ENCODE measurements around the gene DUS3L. TPM values are rescaled to one million over a fixed set of nuclear protein-coding genes. Genes with fewer than 3 reads are reported as not detected.

The DUS3L gene
- total and polyA plus RNA-seq, 2 of the 8 experiments (the other 6 are each of a cell fraction or from before 2014, with no cell fraction given): 37.6 to 39.1 TPM

DNA sequence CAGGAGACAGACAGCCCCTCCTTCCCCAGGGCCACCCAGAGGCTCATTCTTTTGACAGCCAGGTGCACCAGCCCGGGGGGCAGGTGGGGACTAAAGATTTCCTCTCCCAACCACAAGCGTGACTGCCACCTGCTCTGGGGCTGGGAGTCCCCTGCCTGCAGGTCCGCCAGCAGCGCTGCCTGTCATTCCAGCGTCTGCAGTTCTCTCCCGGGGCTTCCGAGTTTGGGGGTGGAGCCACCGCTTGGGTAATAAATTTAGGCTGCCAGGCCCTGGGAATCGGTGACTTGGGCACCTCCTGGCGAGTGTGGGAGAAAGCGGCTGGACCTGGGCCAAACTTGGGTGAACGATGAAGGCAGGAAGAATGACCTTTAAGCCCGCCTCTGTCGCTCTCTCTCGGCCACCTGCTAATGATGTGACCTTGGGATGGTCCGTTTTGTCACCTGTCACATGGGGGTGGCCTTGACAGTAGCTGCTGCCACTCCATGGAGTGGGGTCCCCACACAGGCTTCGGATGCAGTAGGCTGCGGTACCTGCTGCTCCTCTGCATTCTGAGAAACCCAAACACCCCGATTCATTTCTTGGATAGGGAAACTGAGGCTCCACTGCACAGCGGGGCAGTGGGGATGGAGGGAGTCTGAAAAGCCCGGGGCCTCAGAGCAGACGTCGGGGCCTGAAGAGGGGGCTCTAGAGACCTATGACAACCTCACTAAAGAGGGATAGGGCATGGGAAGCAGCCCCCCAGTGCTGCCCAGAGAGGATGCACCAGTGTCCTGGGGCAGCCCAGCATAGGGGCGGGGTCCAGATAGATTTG, 35.8 kb upstream of the DUS3L start:
- peak overlapping the region in 2 of 4 experiments; percentile 72 to 74; a peak in 2 of 8 replicates for H3K4me3 ChIP-seq (ENCODE audit: extremely low read depth in 1 of 4, insufficient read depth in 2 of 4, low read depth in 3 of 4, low read length in 4 of 4)
- H4K91ac ChIP-seq (replicated peaks; ENCODE audit: insufficient read length, low read length): no peak overlapping the region
- H3K9ac ChIP-seq (replicated peaks in 1 of 4; ENCODE audit: extremely low read depth in 1 of 4, low read depth in 3 of 4, low read length in 3 of 4): no peak overlapping the region
- H3K4me1 ChIP-seq (replicated peaks in 1 of 4; ENCODE audit: control insufficient read depth in 3 of 4, insufficient read depth in 4 of 4, low read length in 3 of 4): peaks cover 0 to 8% (median 6%) of the 10 kb centered on the region in 4 experiments; a peak in 6 of 7 replicates
- no peak overlapping the region for H3K27ac ChIP-seq (ENCODE audit: low read depth, low read length)
- no peak overlapping the region for H3K23ac ChIP-seq (ENCODE audit: insufficient read length)
- POLR2A ChIA-PET (ENCODE audit: partially characterized antibody): interaction anchor here (1.2 to 5.9 kb wide), 10 partner anchors 16 to 135 kb away, joined by 4 to 43 read pairs (median 9); partner anchors contain the start of genes DUS3L, NDUFA11, NRTN and VMAC
- peaks cover 0 to 2% of the 10 kb centered on the region in 2 experiments for H4K20me1 ChIP-seq (replicated peaks in 1 of 2; ENCODE audit: control insufficient read depth in 1 of 2, insufficient read depth in 2 of 2, low read length in 2 of 2)
- H4K5ac ChIP-seq (ENCODE audit: insufficient read length, low read depth, low read length): no peak overlapping the region
- H3K4ac ChIP-seq (replicated peaks; ENCODE audit: insufficient read length, low read depth, low read length): no peak overlapping the region
- no peak overlapping the region for H2AFZ ChIP-seq (ENCODE audit: low read length)
- DNase-seq (ENCODE audit: low read depth in 1 of 2, low spot score in 2 of 2) (peak in 1 of 2 experiments; percentile 74), FAIRE-seq (no peak)
- H3K56ac ChIP-seq (replicated peaks; ENCODE audit: insufficient read length, low read depth, low read length): no peak overlapping the region
- CTCF ChIA-PET (ENCODE audit: partially characterized antibody): interaction anchor here (0.8 to 7.8 kb wide), 8 partner anchors 12 to 195 kb away, joined by 3 to 58 read pairs (median 6); partner anchors contain the start of genes NDUFA11, NRTN and VMAC
- H2BK15ac ChIP-seq (ENCODE audit: low read length): peak overlapping the region; percentile 97; the same call in 1 of the 2 replicates
- H2BK120ac ChIP-seq (replicated peaks; ENCODE audit: low read depth, low read length): no peak overlapping the region
- H3K79me2 ChIP-seq (ENCODE audit: control insufficient read depth in 1 of 2, insufficient read depth in 2 of 2, low read length in 2 of 2): no peaks in the 10 kb centered on the region
- no peaks in the 10 kb centered on the region for H3K79me1 ChIP-seq (ENCODE audit: low read depth, low read length)
- no peak overlapping the region for H2BK5ac ChIP-seq (ENCODE audit: low read depth, low read length)
- 0 out of 2 replicates have a peak overlapping the region, but pooled peaks have one; percentile 55 for H2BK12ac ChIP-seq (ENCODE audit: low read depth, low read length)
- H3K23me2 ChIP-seq (ENCODE audit: low read depth, low read length): peaks cover 12% of the 10 kb centered on the region; the same call in 1 of the 2 replicates
- no peaks in the 10 kb centered on the region for H3K36me3 ChIP-seq (ENCODE audit: control insufficient read depth in 2 of 4, insufficient read depth in 4 of 4, low read length in 3 of 4)
- no peak overlapping the region for H3K14ac ChIP-seq (ENCODE audit: insufficient read length)
- H3K27me3 ChIP-seq (replicated peaks in 1 of 4; ENCODE audit: control insufficient read depth in 3 of 4, extremely low read depth in 1 of 4, insufficient read depth in 3 of 4, low read length in 3 of 4): no peaks in the 10 kb centered on the region; a peak in 1 of 7 replicates
- TF ChIP-seq PHF8 (conservative IDR thresholded peaks at IDR 0.05; ENCODE audit: low read depth, low read length) (no peak), RAD21 (IDR thresholded peaks at IDR 0.05 in 1 of 2, conservative IDR thresholded peaks at IDR 0.05 in 1 of 2; ENCODE audit: low read depth in 2 of 2, low read length in 2 of 2) (peak in 1 of 2 experiments; percentile 36; a peak in 1 of 4 replicates)
- TF ChIP-seq, protein P1, sequence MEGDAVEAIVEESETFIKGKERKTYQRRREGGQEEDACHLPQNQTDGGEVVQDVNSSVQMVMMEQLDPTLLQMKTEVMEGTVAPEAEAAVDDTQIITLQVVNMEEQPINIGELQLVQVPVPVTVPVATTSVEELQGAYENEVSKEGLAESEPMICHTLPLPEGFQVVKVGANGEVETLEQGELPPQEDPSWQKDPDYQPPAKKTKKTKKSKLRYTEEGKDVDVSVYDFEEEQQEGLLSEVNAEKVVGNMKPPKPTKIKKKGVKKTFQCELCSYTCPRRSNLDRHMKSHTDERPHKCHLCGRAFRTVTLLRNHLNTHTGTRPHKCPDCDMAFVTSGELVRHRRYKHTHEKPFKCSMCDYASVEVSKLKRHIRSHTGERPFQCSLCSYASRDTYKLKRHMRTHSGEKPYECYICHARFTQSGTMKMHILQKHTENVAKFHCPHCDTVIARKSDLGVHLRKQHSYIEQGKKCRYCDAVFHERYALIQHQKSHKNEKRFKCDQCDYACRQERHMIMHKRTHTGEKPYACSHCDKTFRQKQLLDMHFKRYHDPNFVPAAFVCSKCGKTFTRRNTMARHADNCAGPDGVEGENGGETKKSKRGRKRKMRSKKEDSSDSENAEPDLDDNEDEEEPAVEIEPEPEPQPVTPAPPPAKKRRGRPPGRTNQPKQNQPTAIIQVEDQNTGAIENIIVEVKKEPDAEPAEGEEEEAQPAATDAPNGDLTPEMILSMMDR (IDR thresholded peaks at IDR 0.05; ENCODE audit: control extremely low read depth in 1 of 3, insufficient read depth in 1 of 3, low read depth in 1 of 3, low read length in 3 of 3): peak; percentile 11 to 39 (median 19)
- 48% methylated on average over 24 of the region's 24 CpGs; no CpG with 5 or more reads in 1 of the 2 experiments for WGBS, 2 experiments (ENCODE audit: extremely low coverage in 1 of 2, insufficient coverage in 1 of 2, insufficient read length in 1 of 2, insufficient replicate concordance in 2 of 2, low coverage in 1 of 2, low lambda C conversion rate in 2 of 2, missing lambda C conversion rate in 1 of 2)
- H4K8ac ChIP-seq (ENCODE audit: extremely low read depth, insufficient read depth, low read length): no peak overlapping the region
- no peak overlapping the region for H3K18ac ChIP-seq (ENCODE audit: extremely low read depth, low read length)
- no peaks in the 10 kb centered on the region for H3K9me3 ChIP-seq (ENCODE audit: insufficient read depth in 2 of 2, low read depth in 1 of 2, low read length in 1 of 2)
- no peak overlapping the region for H2AK5ac ChIP-seq (ENCODE audit: low read depth, low read length)
- peak overlapping the region; percentile 67 to 99; a peak in 3 of 4 replicates for H3K4me2 ChIP-seq (ENCODE audit: insufficient read depth in 1 of 2, low read depth in 2 of 2, low read length in 2 of 2)
- no peak overlapping the region for H2BK20ac ChIP-seq (ENCODE audit: low read length)
